Aorta (tissue), 5 donors: ENCODE data around the gene ZFYVE9. TPM values are rescaled to one million over a fixed set of nuclear protein-coding genes. Genes with fewer than 3 reads are reported as not detected.

ENCODE experiments used
- ATAC-seq: fragments of 200-7000 bp; cut with Tn5 transposase; one replicate; pipeline ENCODE4 v1.9.1; 2022; ENCODE audit warnings: moderate library complexity; ENCODE audit not compliant: low FRiP score
- DNase-seq, 2 donors: peaks; one replicate each; pipeline ENCODE4 v3.0.0-alpha.2; 2020
- H3K27ac ChIP-seq, 2 donors: one replicate each; pipeline ENCODE4 v1.5.1; 2013; ENCODE audit warnings: low read length in 2 of 2, mild to moderate bottlenecking in 2 of 2, moderate library complexity in 2 of 2, control low read depth in 1 of 2, inconsistent platforms in 1 of 2, low read depth in 1 of 2
- H3K27me3 ChIP-seq, 2 donors: one replicate each; pipeline ENCODE4 v1.6.1; 2013; ENCODE audit warnings: control low read depth in 1 of 2, low read length in 1 of 2, mild to moderate bottlenecking in 1 of 2, moderate library complexity in 1 of 2; ENCODE audit not compliant: insufficient read depth in 2 of 2, control insufficient read depth in 1 of 2
- H3K36me3 ChIP-seq, 2 donors: one replicate each; pipeline ENCODE4 v1.6.1; 2013; ENCODE audit warnings: control low read depth in 1 of 2, low read length in 1 of 2, mild to moderate bottlenecking in 1 of 2; ENCODE audit not compliant: insufficient read depth in 2 of 2, control insufficient read depth in 1 of 2
- H3K4me1 ChIP-seq, 2 donors: one replicate each; pipeline ENCODE4 v1.6.1; 2013; ENCODE audit warnings: low read length in 2 of 2, control low read depth in 1 of 2, mild to moderate bottlenecking in 1 of 2, moderate library complexity in 1 of 2; ENCODE audit not compliant: insufficient read depth in 2 of 2, control insufficient read depth in 1 of 2
- H3K4me3 ChIP-seq, 2 donors: one replicate each; pipeline ENCODE4 v1.5.1; 2013; ENCODE audit warnings: low read length in 2 of 2, control low read depth in 1 of 2, mild to moderate bottlenecking in 1 of 2
- H3K9me3 ChIP-seq: one replicate; pipeline ENCODE4 v1.6.1; 2013; ENCODE audit warnings: mild to moderate bottlenecking, low read length; ENCODE audit not compliant: control insufficient read depth
- WGBS, 2 donors: extraction: QIAGEN DNeasy Blood & Tissue Kit; methylation state at CpG; one replicate each; pipeline ENCODE4 v1.1.7; 2013; 5-methylcytosine and 5-hydroxymethylcytosine counted together
- intact Hi-C, 2 donors: fragments of 100-400 bp; cut with DNase I; formaldehyde crosslinking; loops; one replicate each; pipeline versions ENCODE4 v1.14.2 to v1.15.0; 2022
- polyA plus RNA-seq, 2 donors: library from polyadenylated mRNA; stranded (reverse); fragments of 200-250 nt; gene quantifications; one replicate each; pipeline ENCODE4 v1.2.3, GENCODE V29; 2013
- total RNA-seq, 2 donors: library from RNA; stranded (reverse); fragmentation: NEBNext Ultra II Directional; extraction: Animal tissue kit (Norgen Biotek cat#: 25700); gene quantifications; one replicate each; pipeline ENCODE4 v1.2.1, GENCODE V29; 2021
- donor health status: healthy with polysubstance abuse.
- donor health status: Bipolar disorder and iron deficiency.
- donor health status: DM: no; HTN: no; CAD: no.
- donor health status: DM: no; HTN: no; CAD: no.
- donor health status: DM: yes; HTN: yes; CAD: no.

Gene ZFYVE9
- total and polyA plus RNA-seq, 4 donors, result 6.6 to 28.8 (median 13.9) TPM

GRCh38 chr1:52239708-52240001, 97.8 kb downstream of the ZFYVE9 start:
- Histone ChIP-seq H3K4me1 (peaks cover 0 to 5% of the 10 kb centered on the region in 2 donors), H3K9me3 (no peaks in the 10 kb centered on the region), H3K36me3 (peaks cover 0 to 2% of the 10 kb centered on the region in 2 donors), H3K27ac (no peak overlapping the region), H3K4me3 (no peak overlapping the region), H3K27me3 (no peaks in the 10 kb centered on the region)
- DNase-seq (no peak), ATAC-seq (no peak)
- WGBS, 2 donors, result 76 to 80% methylated on average over 1 of the region's 1 CpG
- intact Hi-C loops, result no loop called here

- ATAC-seq (no peak), DNase-seq (no peak)
- Histone ChIP-seq H3K9me3 (no peaks in the 10 kb centered on the region), H3K27me3 (no peaks in the 10 kb centered on the region), H3K4me1 (peaks cover 0 to 5% of the 10 kb centered on the region in 2 donors), H3K27ac (no peak overlapping the region), H3K36me3 (peaks cover 0 to 2% of the 10 kb centered on the region in 2 donors), H3K4me3 (no peak overlapping the region)
- intact Hi-C loops, result no loop called here
- WGBS, 2 donors, result 77 to 85% methylated on average over 4 of the region's 4 CpGs
These were observed 98.8 kb downstream of the ZFYVE9 start for GRCh38 chr1:52240592-52241210.

- intact Hi-C loops, result no loop called here
- Histone ChIP-seq H3K4me1 (peaks cover 0 to 3% of the 10 kb centered on the region in 2 donors), H3K36me3 (no peaks in the 10 kb centered on the region), H3K4me3 (no peak overlapping the region), H3K27ac (no peak overlapping the region), H3K27me3 (no peaks in the 10 kb centered on the region), H3K9me3 (no peaks in the 10 kb centered on the region)
- WGBS, 2 donors, result 94 to 98% methylated on average over 3 of the region's 3 CpGs
- DNase-seq, result no peak
- ATAC-seq, result no peak
These were observed 101.5 kb downstream of the ZFYVE9 start for GRCh38 chr1:52243221-52243987.

- intact Hi-C loops, result no loop called here
- H3K36me3 ChIP-seq, result no peaks in the 10 kb centered on the region
- no peak overlapping the region for H3K4me3 ChIP-seq
- DNase-seq, result no peak
- WGBS, 2 donors, result 98 to 100% methylated on average over 1 of the region's 1 CpG
- no peaks in the 10 kb centered on the region for H3K4me1 ChIP-seq
- no peaks in the 10 kb centered on the region for H3K9me3 ChIP-seq
- no peak for ATAC-seq
- no peak overlapping the region for H3K27ac ChIP-seq
- H3K27me3 ChIP-seq, result no peaks in the 10 kb centered on the region
These were observed 107.9 kb downstream of the ZFYVE9 start for GRCh38 chr1:52249831-52250230.

GRCh38 chr1:52253421-52253820, 111.5 kb downstream of the ZFYVE9 start:
- 77 to 81% methylated on average over 5 of the region's 5 CpGs for WGBS, 2 donors
- intact Hi-C loops, result no loop called here

GRCh38 chr1:52259886-52260285, 118.0 kb downstream of the ZFYVE9 start:
- Histone ChIP-seq H3K27ac (no peak overlapping the region), H3K4me1 (peaks cover 0 to 1% of the 10 kb centered on the region in 2 donors), H3K9me3 (no peaks in the 10 kb centered on the region), H3K36me3 (no peaks in the 10 kb centered on the region), H3K27me3 (no peaks in the 10 kb centered on the region), H3K4me3 (no peak overlapping the region)
- DNase-seq (no peak), ATAC-seq (no peak)
- intact Hi-C loops, result loop anchor here in 1 of 2 donors (10.0 kb wide), 1 partner anchor 115 kb away; the partner anchor contains the start of gene ZFYVE9
- 86 to 89% methylated on average over 3 of the region's 3 CpGs for WGBS, 2 donors

More at GRCh38 chr1:52253421-52253820, 111.5 kb downstream of the ZFYVE9 start:
- Histone ChIP-seq H3K27me3 (no peaks in the 10 kb centered on the region), H3K4me1 (no peaks in the 10 kb centered on the region), H3K4me3 (no peak overlapping the region), H3K36me3 (no peaks in the 10 kb centered on the region), H3K9me3 (no peaks in the 10 kb centered on the region), H3K27ac (no peak overlapping the region)
- no peak for DNase-seq
- ATAC-seq, result no peak

- no peak overlapping the region for H3K27ac ChIP-seq
- peaks cover 0 to 2% of the 10 kb centered on the region in 2 donors for H3K36me3 ChIP-seq
- DNase-seq (no peak), ATAC-seq (no peak)
- H3K4me3 ChIP-seq, result no peak overlapping the region
- no peaks in the 10 kb centered on the region for H3K27me3 ChIP-seq
- intact Hi-C loops, result loop anchor here in 1 of 2 donors (10.0 kb wide), 1 partner anchor 119 kb away; the partner anchor contains the start of gene ZFYVE9
- 78 to 82% methylated on average over 3 of the region's 3 CpGs for WGBS, 2 donors
- H3K4me1 ChIP-seq, result peaks cover under 1 to 1% of the 10 kb centered on the region in 2 donors
- H3K9me3 ChIP-seq, result no peaks in the 10 kb centered on the region
These were observed 121.4 kb downstream of the ZFYVE9 start for GRCh38 chr1:52263153-52263910.

GRCh38 chr1:52264530-52265115, 122.7 kb downstream of the ZFYVE9 start:
- H3K4me3 ChIP-seq, result no peak overlapping the region
- H3K27me3 ChIP-seq, result no peaks in the 10 kb centered on the region
- H3K4me1 ChIP-seq, result peaks cover 1 to 3% of the 10 kb centered on the region in 2 donors
- intact Hi-C loops, result loop anchor here in 1 of 2 donors (10.0 kb wide), 1 partner anchor 120 kb away; the partner anchor contains the start of gene ZFYVE9
- DNase-seq (no peak), ATAC-seq (no peak)
- H3K36me3 ChIP-seq, result peaks cover 0 to 2% of the 10 kb centered on the region in 2 donors
- WGBS, 2 donors, result 36% methylated on average over 2 of the region's 2 CpGs
- H3K27ac ChIP-seq, result no peak overlapping the region
- H3K9me3 ChIP-seq, result no peaks in the 10 kb centered on the region
